ENCODE data around the gene ADAM22.

DNA sequence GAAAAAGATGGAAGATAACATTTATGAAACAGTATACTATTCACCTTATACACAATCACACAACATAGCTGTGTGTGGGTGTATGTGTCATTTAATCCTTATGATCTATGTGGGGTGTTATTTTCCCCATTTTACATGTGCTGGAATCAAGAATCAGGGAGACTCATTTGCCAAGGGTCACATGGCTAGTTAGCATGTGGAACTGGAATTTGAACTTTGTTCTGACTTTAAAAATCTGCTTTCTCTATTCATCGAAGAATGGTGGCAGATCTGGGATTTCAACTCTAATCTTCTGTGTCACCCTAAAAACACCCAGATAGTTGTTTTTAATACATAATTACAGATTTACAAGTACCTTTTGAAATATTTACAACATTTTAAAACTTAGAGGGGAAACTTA is 65.2 kb downstream of the ADAM22 start:
- TF ChIP-seq POLR2A (IDR thresholded peaks at IDR 0.05; ENCODE audit: extremely low read depth, insufficient read length) (no peak), MYC (IDR thresholded peaks at IDR 0.05; ENCODE audit: low read depth, low read length) (no peak)
- TF ChIP-seq, protein P1, sequence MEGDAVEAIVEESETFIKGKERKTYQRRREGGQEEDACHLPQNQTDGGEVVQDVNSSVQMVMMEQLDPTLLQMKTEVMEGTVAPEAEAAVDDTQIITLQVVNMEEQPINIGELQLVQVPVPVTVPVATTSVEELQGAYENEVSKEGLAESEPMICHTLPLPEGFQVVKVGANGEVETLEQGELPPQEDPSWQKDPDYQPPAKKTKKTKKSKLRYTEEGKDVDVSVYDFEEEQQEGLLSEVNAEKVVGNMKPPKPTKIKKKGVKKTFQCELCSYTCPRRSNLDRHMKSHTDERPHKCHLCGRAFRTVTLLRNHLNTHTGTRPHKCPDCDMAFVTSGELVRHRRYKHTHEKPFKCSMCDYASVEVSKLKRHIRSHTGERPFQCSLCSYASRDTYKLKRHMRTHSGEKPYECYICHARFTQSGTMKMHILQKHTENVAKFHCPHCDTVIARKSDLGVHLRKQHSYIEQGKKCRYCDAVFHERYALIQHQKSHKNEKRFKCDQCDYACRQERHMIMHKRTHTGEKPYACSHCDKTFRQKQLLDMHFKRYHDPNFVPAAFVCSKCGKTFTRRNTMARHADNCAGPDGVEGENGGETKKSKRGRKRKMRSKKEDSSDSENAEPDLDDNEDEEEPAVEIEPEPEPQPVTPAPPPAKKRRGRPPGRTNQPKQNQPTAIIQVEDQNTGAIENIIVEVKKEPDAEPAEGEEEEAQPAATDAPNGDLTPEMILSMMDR (IDR thresholded peaks at IDR 0.05; ENCODE audit: low read depth, low read length) = no peak
- TF ChIP-seq, protein P2, sequence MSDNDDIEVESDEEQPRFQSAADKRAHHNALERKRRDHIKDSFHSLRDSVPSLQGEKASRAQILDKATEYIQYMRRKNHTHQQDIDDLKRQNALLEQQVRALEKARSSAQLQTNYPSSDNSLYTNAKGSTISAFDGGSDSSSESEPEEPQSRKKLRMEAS (IDR thresholded peaks at IDR 0.05; ENCODE audit: low read depth, low read length) = no peak

Measured in NB4 (cell line).